Measurements from ENCODE around the gene ADGRG3. TPM values are rescaled to one million over a fixed set of nuclear protein-coding genes. Genes with fewer than 3 reads are reported as not detected.

ADGRG3 gene
- total RNA-seq, 1 donor from 2014 or later = not detected

DNA sequence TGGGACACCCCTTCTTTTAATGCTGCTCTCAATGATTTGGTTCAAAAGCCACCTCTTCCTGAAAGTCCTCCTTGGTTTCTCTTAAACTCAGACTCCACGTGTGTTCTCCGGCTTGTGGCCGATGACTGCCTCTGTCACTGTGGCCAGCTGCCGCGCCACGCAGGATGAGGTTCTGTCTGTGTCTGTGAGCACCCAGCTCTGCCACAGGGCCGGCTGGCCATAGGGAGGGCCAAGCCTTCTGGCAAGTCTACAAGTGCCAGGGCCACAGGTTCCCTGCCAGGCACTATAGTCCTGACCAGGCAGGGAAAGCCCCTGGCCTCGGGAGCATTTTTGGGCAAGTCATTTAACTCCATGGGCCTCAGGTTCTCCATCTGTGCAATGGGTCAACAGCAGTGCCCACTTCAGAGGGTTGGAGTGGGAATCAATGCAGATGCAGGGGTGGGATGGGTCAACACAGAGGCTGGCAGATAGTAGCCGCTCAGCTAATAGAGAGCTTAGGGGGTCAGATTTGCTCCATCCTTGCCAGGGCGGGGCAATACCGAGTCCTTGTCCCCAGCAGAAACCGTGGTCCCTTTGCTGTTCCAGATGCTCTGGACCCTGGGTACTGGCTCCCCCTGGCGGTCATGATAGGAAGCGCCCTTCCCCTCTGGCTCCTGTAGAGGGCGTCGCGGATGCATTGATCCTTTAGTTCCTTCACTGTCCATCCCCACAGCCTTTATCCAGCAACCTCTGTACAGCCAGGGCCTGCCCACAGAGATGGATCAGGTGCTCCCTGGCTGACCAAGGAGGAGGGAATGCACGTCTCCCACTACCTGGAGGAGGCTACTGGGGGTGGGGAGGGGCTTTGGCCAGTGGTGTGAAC lies 19.3 kb upstream of the ADGRG3 start:
- Histone ChIP-seq H3K9me3 (ENCODE audit: low read depth) (no peaks in the 10 kb centered on the region), H3K4me2 (no peak overlapping the region), H3K79me2 (ENCODE audit: low read depth) (no peaks in the 10 kb centered on the region), H3K4me3 (no peak overlapping the region), H3K27me3 (no peaks in the 10 kb centered on the region), H3K36me3 (no peaks in the 10 kb centered on the region), H4K20me1 (ENCODE audit: low read depth) (no peaks in the 10 kb centered on the region), H3K4me1 (peaks cover 9% of the 10 kb centered on the region), H2AFZ (replicated peaks) (no peak overlapping the region), H3K27ac (no peak overlapping the region), H3F3A (ENCODE audit: low read depth) (peaks cover 9% of the 10 kb centered on the region), H3K9ac (no peak overlapping the region)
- Mint-ChIP-seq H3K27me3 (ENCODE audit: insufficient read depth, low read depth) (peaks cover 5% of the 10 kb centered on the region), H3K27ac (peak overlapping the region; percentile 66), H3K4me3 (no peak overlapping the region), H3K36me3 (peaks cover 6% of the 10 kb centered on the region), H3K4me1 (peaks cover 24% of the 10 kb centered on the region), H3K9me3 (no peaks in the 10 kb centered on the region)
- no peak for TF ChIP-seq EZH2 (IDR thresholded peaks at IDR 0.05)
- TF ChIP-seq, protein P1, sequence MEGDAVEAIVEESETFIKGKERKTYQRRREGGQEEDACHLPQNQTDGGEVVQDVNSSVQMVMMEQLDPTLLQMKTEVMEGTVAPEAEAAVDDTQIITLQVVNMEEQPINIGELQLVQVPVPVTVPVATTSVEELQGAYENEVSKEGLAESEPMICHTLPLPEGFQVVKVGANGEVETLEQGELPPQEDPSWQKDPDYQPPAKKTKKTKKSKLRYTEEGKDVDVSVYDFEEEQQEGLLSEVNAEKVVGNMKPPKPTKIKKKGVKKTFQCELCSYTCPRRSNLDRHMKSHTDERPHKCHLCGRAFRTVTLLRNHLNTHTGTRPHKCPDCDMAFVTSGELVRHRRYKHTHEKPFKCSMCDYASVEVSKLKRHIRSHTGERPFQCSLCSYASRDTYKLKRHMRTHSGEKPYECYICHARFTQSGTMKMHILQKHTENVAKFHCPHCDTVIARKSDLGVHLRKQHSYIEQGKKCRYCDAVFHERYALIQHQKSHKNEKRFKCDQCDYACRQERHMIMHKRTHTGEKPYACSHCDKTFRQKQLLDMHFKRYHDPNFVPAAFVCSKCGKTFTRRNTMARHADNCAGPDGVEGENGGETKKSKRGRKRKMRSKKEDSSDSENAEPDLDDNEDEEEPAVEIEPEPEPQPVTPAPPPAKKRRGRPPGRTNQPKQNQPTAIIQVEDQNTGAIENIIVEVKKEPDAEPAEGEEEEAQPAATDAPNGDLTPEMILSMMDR (IDR thresholded peaks at IDR 0.05) = peak; percentile 100
- TF ChIP-seq EZH2phosphoT487 (IDR thresholded peaks at IDR 0.05) = no peak
- peak; percentile 88 for DNase-seq (ENCODE audit: low spot score)

DNA sequence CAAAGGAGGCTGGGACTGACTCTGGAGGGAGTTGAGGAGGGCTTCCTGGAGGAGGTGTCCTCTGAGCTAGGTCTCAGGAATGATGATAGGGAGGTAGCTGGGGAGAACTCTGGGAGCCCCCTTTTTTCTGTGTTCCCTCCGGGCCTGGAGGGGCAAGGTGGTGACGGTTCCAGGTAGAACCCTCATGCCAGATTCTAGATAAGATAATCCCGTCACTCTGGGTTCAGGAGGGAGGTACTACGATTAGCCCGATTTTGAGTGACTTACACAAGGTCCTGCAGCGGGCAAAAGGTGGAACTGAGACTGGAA lies 18.7 kb upstream of the ADGRG3 start:
- H3K9me3 ChIP-seq (ENCODE audit: low read depth) = no peaks in the 10 kb centered on the region
- Mint-ChIP-seq H3K27ac (peak overlapping the region; percentile 66), H3K4me1 (peaks cover 26% of the 10 kb centered on the region), H3K36me3 (peaks cover 6% of the 10 kb centered on the region), H3K9me3 (no peaks in the 10 kb centered on the region), H3K4me3 (no peak overlapping the region), H3K27me3 (ENCODE audit: insufficient read depth, low read depth) (peaks cover 5% of the 10 kb centered on the region)
- H3K36me3 ChIP-seq = no peaks in the 10 kb centered on the region
- no peaks in the 10 kb centered on the region for H3K79me2 ChIP-seq (ENCODE audit: low read depth)
- no peak overlapping the region for H3K4me3 ChIP-seq
- H3K9ac ChIP-seq = no peak overlapping the region
- TF ChIP-seq EZH2phosphoT487 (IDR thresholded peaks at IDR 0.05) (no peak), EZH2 (IDR thresholded peaks at IDR 0.05) (no peak)
- TF ChIP-seq, protein P1 (IDR thresholded peaks at IDR 0.05) = no peak
- H3K27ac ChIP-seq = no peak overlapping the region
- H3F3A ChIP-seq (ENCODE audit: low read depth) = peaks cover 5% of the 10 kb centered on the region
- no peak overlapping the region for H2AFZ ChIP-seq (replicated peaks)
- H3K4me1 ChIP-seq = peaks cover 9% of the 10 kb centered on the region
- H4K20me1 ChIP-seq (ENCODE audit: low read depth) = no peaks in the 10 kb centered on the region
- no peak for DNase-seq (ENCODE audit: low spot score)
- H3K4me2 ChIP-seq = no peak overlapping the region
- no peaks in the 10 kb centered on the region for H3K27me3 ChIP-seq

DNA sequence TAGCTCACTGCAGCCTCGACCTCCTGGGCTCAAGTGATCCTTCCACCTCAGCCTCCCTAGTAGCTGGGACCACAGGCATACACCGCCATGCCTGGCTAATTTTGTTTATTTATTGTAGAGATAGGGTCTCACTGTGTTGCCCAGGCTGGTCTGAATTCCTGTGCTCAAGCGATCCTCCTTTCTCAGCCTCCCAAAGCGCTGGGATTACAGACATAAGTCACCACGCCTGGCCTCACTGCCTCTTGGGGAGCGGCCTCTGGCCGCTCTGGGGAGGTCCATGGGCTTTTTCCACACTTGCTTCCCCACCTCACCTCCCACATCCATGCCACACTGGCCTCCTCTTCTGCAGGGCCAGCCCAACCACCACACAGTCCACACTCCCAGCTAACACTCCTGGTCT lies 18.3 kb upstream of the ADGRG3 start:
- no peaks in the 10 kb centered on the region for H3K27me3 ChIP-seq
- H3K9me3 ChIP-seq (ENCODE audit: low read depth) = no peaks in the 10 kb centered on the region
- no peak overlapping the region for H3K4me3 ChIP-seq
- no peak overlapping the region for H3K4me3 Mint-ChIP-seq
- H3K27ac ChIP-seq = no peak overlapping the region
- H3K9me3 Mint-ChIP-seq = no peaks in the 10 kb centered on the region
- H3K36me3 Mint-ChIP-seq = peaks cover 6% of the 10 kb centered on the region
- H3K4me1 ChIP-seq = peaks cover 9% of the 10 kb centered on the region
- H3K4me2 ChIP-seq = no peak overlapping the region
- H4K20me1 ChIP-seq (ENCODE audit: low read depth) = no peaks in the 10 kb centered on the region
- H2AFZ ChIP-seq (replicated peaks) = no peak overlapping the region
- peaks cover 26% of the 10 kb centered on the region for H3K4me1 Mint-ChIP-seq
- no peak overlapping the region for H3K27ac Mint-ChIP-seq
- no peak overlapping the region for H3K9ac ChIP-seq
- H3K79me2 ChIP-seq (ENCODE audit: low read depth) = no peaks in the 10 kb centered on the region
- TF ChIP-seq EZH2 (IDR thresholded peaks at IDR 0.05) (no peak), EZH2phosphoT487 (IDR thresholded peaks at IDR 0.05) (no peak)
- TF ChIP-seq, protein P1 (IDR thresholded peaks at IDR 0.05) = no peak
- H3K27me3 Mint-ChIP-seq (ENCODE audit: insufficient read depth, low read depth) = peaks cover 5% of the 10 kb centered on the region
- peaks cover under 1% of the 10 kb centered on the region for H3F3A ChIP-seq (ENCODE audit: low read depth)
- H3K36me3 ChIP-seq = no peaks in the 10 kb centered on the region
- no peak for DNase-seq (ENCODE audit: low spot score)
